Kasumi-1 (cell line): ENCODE results near the gene KIF3B.
A peak's percentile ranks its signal among the peaks of the same experiment; 100 is the strongest.
"Not testable (repeated sequence)": the region's sequence is repeated elsewhere in the genome, so short reads cannot be mapped to it uniquely, and the experiment has no call there.

Experiments used
- DNase-seq, 2 experiments: peaks; one replicate each; lab custom pipeline; 2025; lab: John Stamatoyannopoulos, UW

The KIF3B gene

DNA sequence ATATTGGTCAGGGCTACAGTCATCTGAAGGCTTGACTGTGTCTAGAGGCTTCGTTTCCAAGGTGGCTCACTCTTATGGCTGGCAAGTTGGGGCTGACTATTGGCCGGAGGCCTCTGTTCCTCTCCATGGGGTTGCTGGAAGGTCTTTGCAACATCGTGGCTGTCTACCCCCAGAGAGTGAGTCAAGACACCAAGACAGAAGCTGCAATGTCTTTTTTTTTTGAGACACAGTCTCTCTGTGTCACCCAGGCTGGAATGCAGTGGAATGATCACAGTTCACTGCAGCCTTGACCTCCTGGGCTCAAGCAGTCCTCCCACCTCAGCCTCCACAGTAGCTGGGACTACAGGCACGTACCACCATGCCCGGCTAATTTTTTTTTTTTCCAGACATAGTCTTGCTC lies 29.4 kb upstream of the KIF3B start:
- no peak for DNase-seq

DNA sequence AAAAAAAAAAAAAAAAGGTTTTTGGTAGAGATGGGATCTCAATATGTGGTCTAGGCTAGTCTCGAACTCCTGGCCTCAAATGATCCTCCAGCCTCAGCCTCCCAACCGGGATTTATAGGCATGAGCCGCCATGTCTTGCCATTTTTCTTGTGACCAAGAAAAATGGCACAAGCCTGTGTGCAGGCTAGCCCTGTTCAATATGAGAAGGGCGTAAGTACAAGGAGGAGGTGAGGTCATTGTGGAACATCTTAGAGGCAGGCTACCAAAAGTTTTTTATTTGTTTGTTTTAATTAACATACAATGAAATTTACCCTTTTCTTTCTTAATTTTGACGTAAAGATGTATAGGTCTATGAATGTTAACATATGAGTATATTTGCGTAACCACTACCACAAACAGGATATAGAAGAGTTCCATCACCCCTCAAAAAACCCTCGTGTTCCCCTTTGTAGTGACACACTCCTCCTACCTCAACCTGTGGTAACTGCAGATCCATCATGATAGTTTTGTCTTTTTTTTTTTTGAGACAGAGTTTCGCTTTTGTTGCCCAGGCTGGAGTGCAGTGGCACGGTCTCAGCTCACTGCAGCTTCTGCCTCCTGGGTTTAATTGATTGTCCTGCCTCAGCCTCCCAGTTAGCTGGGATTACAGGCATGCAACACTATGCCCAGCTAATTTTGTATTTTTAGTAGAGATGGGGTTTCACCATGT lies 28.3 kb upstream of the KIF3B start:
- DNase-seq: peak; percentile 12 to 29

DNA sequence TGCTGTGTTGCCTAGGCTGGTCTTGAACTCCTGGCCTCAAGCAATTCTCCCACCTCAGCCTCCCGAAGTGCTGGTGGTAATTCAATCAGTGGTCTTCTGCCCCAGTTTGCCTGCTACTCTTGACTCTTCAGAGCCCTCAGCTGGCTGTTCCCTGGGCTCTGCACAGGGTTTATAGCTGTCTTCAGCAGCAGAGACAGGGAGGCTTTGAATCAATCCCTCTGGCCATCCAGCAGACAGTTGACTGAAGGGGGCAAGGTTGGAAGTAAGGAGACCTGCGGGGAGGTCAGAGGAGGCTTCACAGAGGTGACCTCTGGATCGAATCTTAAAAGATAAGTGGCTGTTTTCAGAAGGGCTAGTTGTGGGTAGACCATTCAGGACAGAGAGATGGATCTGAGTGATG lies 26.0 kb upstream of the KIF3B start:
- no peak for DNase-seq

DNA sequence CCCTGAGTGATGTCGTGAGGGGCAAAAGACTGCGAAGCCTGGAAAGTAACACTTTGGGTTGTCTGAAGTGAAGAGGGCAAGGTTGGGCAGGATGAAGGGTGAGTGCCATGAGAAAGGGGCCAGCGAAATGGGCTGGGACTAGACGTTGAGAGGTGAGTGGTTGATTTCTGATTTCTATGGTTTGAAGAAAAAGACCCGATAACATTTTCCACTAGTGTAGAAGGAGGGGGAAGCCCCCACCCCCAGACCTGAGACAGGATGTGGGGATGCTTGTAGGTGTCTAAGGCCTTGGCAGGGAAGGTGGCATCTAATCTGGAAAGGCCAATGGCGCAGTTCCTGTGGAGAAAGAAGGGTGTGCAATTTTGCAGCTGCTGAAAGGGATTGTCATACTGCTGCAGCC lies 25.3 kb upstream of the KIF3B start:
- DNase-seq: no peak

DNA sequence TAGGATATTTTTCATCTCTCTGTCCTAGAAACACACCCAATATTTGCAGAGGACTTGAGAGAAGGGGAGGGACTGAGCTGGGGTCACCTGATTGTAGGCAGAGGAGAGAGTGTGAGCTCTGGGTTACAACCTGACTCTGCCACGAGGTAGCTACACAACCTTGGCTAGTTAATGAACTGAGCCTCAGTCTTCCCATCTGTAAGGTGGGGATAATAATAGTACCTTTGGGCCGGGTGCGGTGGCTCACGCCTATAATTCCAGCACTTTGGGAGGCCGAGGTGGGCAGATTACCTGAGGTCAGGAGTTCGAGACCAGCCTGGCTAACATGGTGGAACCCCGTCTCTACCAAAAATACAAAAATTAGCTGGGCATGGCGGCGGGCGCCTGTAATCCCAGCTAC lies 16.5 kb upstream of the KIF3B start:
- DNase-seq: not testable (repeated sequence)

DNA sequence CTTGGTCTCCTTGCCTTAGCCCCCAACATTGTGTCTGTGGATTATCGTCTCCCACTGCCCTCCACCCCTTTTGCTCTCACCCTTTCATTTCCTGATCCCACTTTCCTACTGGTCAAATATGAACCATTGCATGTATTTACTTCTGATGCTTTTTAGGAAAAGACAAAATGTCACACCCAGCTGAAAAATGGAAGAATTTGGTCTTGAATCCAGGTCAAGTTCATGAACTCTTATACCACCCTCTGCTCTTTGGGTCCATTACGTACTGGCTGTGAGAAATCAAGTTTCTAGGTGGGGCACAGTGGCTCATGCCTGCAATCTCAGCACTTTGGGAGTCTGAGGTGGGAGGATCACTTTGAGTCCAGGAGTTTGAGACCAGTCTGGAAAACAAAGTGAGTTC lies 15.8 kb upstream of the KIF3B start:
- DNase-seq: no peak

DNA sequence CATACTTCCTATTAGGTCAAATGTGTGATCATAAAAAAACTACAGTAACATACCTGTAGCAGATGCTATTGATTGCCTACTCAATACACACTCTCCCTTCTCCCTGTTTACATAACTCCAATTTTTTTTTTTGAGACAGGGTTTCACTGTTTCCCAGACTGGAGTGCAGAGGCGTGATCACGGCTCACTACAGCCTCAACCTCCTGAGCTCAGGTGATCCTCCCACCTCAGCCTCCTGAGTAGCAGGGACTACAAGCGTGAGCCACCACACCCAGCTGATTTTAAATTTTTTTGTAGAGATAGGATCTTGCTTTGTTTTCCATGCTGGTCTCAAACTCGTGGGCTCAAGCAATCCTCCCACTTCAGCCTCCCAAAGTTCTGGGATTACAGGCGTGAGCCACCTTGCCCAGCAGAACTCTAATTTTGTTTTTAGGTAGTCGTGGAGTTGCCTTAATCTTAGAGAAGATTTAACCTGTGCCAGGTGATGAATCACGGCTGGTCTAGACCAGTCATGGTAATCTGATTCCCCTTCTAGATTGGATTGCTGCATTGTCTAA lies 14.0 kb upstream of the KIF3B start:
- no peak for DNase-seq

DNA sequence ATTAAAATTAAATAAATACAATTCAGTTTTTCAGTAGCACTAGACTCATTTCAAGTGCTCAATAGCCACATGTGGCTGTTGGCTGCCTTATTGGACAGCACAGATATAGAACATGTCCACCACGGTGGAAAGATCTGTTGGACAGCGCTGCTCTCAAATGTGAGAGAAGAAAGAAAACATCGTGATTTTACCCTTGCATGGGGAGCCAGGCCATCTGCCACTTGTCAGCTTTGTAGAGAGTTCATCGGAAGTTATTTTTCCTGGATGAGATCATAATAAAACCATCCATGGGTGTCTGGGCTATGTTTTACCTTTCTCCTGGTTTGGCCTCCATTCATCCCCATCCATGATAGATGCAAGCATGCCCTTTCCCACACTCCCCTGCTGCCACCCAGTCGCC lies 5.8 kb upstream of the KIF3B start:
- DNase-seq: no peak

DNA sequence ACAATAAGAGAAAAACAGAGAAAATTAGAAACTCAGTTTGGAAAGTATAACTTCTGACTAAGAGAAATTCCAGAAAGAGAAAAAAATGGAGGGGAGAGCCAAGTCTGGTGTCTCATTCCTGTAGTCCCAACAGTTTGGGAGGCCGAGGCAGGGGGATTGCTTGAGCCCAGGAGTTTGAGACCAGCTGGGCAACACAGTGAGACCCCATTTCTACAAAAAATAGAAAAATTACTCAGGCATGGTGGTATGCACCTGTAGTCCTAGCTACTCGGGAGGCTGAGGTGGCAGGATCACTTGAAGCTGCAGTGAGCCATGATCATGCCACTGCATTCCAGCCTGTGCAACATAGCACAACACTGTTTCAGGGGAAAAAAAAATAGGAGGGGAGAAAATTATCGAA lies 3.1 kb upstream of the KIF3B start:
- DNase-seq: no peak

DNA sequence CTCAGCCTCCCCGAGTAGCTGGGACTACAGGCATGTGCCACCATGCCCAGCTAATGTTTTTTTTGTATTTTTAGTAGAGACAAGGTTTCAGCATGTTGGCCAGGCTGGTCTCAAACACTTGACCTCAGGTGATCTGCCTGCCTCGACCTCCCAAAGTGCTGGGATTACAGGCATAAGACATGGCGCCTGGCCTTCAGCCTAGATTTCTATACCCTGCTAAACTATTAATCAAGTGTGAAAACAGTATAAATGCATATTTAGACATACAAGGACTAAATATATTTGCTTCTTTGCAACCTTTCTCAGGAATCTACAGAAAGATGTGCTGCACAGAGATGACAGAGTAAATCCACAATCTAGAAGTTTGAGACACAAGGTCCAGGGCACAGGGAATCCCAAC lies 2.3 kb upstream of the KIF3B start:
- not testable (repeated sequence) for DNase-seq

DNA sequence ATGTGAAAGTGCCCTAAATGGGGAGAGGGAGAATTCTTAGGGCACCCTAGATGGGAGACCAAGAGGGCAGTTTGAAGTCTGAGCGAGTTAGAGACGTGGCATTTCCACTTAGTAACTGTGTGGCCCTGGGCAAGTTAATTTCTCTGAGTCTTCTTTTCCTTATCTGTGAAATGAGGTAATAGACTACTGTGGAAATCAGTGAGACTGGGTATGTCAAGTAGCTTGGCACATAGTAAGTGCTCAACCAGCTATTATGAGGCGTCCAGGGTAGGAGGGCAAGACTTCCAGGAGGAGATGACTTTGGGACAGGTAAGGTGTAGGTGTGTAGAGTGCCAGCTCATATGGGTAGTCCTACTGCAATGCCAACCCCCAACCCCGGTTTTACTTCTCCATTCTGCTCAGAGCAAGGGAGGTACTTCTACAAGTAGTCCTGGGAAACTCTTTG lies 770 bp downstream of the KIF3B start:
- peak in 1 of 2 experiments; percentile 10 for DNase-seq

DNA sequence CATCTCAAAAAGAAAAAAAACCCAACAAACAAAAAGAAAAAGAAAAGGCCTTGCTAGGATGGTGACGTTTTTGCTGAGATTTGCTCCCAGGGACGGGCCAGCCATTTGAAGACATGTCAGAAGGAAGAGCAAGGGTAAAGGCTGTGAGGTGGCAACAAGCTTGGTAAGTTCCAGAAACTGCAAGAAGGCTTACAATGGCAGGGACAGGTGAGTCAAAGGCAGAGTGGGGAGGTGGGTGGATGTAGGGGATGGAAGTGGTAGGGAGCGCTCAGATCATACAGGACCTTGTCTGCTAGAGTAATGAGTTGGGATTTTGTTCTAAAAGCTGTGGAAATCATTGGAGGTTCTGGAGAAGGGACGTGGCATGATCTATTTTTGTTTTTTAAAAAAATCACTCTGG lies 4.3 kb downstream of the KIF3B start:
- no peak for DNase-seq

DNA sequence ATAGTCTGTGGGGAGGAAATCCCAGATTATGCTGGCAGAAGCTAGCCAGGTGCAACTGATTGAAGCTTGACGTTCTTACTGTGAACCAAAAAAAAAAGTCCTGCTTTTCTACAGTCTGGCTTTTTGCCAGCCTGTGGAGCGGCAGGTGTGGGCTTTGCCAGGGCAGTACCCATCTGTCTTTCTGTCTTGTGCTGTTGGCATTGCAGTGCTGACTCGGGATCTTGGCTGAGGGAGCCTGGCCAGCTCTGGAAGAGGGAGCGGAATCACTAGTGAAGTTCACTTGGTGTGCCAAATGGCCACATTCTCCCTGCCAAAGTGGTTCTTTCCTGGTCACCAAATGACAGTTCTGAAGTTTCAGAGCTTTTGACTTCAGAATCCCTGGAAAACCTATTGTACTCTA lies 5.0 kb downstream of the KIF3B start:
- DNase-seq: no peak

DNA sequence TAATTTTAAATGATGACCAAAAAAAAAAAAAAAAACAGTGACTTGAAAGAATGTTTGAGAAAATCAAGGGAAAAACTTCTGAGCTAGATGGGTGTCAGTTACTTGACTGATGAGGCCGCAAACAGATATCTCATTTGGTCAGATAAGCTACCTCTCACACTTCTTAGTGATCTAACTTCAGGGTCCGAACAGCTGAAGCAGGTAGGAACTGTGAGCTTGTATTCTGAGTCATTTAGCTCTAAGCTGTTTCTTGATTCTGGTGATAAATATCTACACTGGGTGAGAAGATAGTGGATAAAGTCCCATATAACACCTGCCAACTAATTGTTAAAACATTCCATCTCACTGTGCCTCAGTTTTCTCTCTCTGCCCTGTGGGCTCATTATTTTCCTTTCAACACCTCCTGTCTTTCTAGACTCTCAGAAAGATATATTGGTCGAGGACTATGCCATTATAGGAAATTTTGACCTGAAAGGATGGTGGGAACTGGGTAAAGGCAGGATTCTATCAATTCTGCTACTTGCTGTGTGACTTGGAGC lies 7.7 kb downstream of the KIF3B start:
- DNase-seq: no peak

DNA sequence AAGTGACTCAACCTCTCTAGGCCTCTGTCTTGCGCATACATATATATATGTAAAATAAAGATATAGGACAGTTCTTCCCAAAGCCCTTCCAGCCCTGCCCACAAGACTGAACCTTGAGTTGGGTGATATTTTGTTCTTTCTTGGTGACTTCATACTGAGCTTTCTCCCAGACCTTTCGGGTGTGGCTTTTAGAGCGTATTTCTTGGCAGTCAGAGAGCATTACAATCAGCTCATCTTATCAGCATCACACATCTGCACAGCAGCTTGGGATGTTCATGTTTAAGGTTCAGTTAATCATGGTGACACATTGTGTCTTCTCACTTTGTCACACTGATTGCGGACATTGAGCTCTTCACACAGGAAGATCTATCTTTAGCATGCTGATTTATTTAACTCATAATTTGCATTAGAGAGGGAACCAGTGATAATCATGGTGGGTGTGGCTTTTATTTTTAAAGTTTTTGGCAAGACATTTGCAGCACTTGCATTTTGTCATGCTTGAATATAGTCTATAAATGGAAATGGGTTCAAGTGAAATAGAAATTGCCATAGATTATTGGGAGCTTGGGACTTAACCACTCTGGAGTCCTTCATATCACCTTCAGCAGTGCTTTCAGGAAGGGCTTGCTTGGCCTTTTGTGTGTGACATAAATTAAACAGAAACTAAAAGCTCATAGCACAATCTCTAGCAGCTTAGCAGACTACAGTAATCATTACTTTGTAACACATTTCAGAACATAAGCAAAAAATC lies 8.3 kb downstream of the KIF3B start:
- DNase-seq: no peak

DNA sequence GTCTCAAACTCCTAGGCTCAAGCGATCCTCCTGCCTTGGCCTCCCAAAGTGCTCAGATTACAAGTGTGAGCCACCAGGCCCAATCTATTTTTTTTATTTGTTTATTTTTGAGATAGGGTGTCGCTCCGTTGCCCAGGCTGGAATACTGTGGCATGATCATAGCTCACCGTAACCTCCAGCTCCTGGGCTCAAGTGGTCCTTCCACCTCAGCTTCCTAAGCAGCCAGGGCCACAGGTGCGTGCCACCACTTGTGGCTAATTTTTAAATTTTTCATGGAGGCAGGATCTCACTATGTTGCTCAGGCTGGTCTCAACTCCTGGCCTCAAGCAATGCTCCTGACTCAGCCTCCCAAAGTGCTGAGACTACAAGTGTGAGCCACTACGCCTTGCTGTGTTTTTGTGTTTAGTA lies 9.8 kb downstream of the KIF3B start:
- no peak for DNase-seq

DNA sequence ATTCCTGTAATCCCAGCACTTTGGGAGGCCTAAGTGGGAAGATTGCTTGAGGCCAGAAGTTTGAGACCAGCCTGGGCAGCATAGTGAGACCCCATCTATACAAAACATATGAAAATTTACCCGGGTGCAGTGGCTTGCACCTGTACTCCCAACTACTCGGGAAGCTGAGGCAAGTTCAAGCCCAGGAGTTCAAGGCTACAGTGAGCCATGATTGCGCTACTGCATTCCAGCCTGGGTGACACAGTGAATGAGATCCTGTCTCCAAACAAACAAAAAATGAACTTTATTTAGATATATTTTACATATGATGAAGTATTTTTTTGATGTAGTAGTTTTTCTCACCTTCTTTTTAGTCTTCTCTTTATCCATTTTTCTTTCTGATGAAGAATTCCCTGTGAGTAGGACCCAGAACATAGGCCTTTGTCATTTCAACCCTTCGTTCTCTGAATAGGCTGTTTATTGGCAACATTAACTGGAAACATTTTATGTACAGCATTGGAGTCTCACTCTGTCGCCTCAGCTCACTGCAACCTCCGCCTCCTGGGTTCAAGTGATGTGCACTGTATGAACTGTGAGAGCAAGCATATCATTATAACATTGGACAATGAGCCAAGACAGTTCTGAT lies 10.9 kb downstream of the KIF3B start:
- DNase-seq: no peak

DNA sequence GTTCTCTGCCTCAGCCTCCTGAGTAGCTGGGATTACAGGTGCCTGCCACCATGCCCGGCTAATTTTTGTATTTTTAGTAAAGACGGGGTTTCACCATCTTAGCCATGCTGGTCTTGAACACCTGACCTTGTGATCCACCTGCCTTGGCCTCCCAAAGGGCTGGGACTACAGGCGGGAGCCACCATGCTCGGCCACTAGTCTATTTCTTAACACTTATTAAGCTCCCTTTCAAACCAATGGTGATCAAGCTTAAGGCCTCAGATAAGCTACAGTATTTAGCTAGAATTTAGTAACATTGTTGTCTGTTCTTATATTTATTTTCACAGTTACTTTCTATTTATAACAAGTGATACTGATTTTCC lies 11.8 kb downstream of the KIF3B start:
- DNase-seq: not testable (repeated sequence)

DNA sequence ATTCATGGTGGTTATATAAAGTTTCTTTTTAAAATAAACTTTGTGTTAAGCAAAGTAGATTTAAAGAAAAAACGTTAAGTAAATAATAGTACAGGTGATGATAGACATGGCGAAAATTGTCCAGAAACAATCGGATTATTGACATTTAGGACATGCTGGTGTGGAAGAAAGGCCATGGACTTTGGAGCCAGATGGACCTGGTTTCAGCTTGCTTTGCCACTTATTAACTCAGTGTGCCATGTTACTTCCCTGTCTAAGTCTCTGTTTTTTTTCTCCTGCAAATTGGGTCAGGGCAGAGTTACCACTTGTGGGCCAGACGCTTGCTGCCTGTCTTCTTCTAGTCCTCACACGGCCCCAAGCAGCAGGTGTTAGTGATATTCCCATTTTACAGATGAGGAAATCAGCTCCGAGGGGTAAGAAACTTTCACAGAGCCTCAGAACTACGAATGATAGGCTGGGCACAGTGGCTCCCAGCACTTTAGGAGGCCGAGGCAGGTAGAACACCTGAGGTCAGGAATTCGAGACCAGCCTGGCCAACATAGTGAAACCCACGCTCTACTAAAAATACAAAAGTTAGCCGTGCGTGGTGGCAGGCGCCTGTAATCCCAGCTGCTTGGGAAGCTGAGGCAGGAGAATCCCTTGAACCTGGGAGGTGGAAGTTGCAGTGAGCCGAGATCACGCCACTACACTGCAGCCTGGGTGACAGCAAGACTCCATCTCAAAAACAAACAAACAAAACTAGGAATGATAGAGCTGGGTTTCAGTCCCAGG lies 12.4 kb downstream of the KIF3B start:
- DNase-seq: no peak

DNA sequence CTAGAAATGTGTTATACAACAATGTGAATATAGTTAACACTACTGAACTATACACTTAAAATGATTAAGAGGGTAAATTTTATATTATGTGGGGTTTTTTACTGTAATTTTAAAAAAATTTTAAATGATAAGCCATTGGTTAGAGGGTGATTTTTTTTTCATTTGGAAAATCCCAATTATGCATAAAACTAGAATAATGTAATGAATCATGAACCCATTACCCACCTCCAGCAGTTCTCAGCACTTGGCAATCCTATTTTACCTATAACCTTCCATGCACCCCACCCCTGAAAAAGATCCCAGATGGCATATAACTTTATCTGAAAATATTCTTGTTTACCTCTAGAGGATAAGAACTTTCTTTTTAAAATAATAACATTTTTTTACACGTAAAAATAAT lies 13.7 kb downstream of the KIF3B start:
- DNase-seq: no peak

DNA sequence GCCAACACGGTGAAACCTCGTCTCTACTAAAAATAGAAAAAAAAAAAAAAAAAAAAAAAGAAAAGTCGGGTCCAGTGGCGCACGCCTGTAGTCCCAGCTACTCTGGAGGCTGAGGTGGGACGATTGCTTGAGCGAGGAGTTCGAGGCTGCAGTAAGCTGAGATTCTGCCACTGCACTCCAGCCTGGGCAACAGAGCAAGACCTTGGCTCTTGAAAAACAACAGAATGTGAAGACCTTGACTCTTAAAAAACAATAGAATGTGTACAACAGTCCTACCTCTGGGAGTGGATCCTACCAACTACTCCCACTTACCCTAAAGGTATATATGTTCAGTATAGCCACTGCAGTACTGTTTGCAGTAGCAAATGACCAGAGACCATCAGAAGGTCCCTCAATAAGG lies 15.1 kb downstream of the KIF3B start:
- DNase-seq: no peak

DNA sequence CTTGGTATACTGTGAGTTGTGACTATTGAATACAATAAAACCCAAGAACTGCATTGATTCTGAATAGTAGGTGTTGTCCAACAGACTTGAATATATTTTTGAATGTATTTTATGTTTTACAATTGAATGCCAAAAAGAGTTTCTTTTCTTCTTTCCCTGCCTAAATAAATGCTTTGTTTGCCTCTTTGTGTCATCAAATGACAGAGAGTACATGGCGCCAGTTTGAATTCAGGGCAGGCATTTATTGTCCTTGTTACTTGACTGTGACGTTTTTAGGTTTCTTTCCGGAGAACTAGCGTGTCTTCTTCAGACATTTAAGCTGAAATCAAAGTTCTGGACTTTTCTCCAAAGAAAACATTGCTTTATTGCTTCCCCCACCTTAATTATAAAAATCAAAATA lies 16.6 kb downstream of the KIF3B start:
- no peak for DNase-seq
